Lung (tissue), 12 donors: Measurements from ENCODE around the gene PDCD1LG2. TPM values are rescaled to one million over a fixed set of nuclear protein-coding genes. Genes with fewer than 3 reads are reported as not detected.

Experiments used
- ATAC-seq: fragments of 200-7000 bp; cut with Tn5 transposase; one replicate; pipeline ENCODE4 v1.9.1; 2020; ENCODE audit warnings: moderate number of reproducible peaks; ENCODE audit not compliant: insufficient read depth, low FRiP score
- DNase-seq, 3 donors: peaks; one replicate each; pipeline ENCODE4 v3.0.0-alpha.2; 2013 to 2017
- H3K27ac ChIP-seq, 2 donors: one replicate each; pipeline ENCODE4 v1.5.1; 2013; ENCODE audit warnings: mild to moderate bottlenecking in 2 of 2, moderate library complexity in 2 of 2, control low read depth in 1 of 2, inconsistent platforms in 1 of 2, low read depth in 1 of 2, low read length in 1 of 2
- H3K27me3 ChIP-seq, 3 donors: one replicate each; pipeline ENCODE4 v1.5.1; 2013; ENCODE audit warnings: low read length in 2 of 3; ENCODE audit not compliant: control insufficient read depth in 3 of 3, insufficient read depth in 3 of 3
- H3K36me3 ChIP-seq, 4 donors: one replicate each; pipeline ENCODE4 v1.5.1; 2013; ENCODE audit warnings: low read length in 4 of 4, mild to moderate bottlenecking in 1 of 4, moderate library complexity in 1 of 4; ENCODE audit not compliant: control insufficient read depth in 4 of 4, insufficient read depth in 4 of 4
- H3K4me1 ChIP-seq, 5 donors: one replicate each; pipeline ENCODE4 v1.5.1; 2013; ENCODE audit warnings: low read length in 5 of 5, mild to moderate bottlenecking in 2 of 5, moderate library complexity in 1 of 5; ENCODE audit not compliant: control insufficient read depth in 5 of 5, insufficient read depth in 5 of 5
- H3K4me3 ChIP-seq: one replicate; pipeline ENCODE4 v1.5.1; 2013; ENCODE audit warnings: mild to moderate bottlenecking, control low read depth, moderate library complexity
- H3K9ac ChIP-seq, 2 donors: one replicate each; pipeline ENCODE4 v1.5.1; 2013; ENCODE audit warnings: low read length in 2 of 2, control low read depth in 1 of 2; ENCODE audit not compliant: insufficient read depth in 1 of 2
- H3K9me3 ChIP-seq, 4 donors: one replicate each; pipeline ENCODE4 v1.5.1; 2013; ENCODE audit warnings: low read length in 3 of 4, mild to moderate bottlenecking in 1 of 4, moderate library complexity in 1 of 4; ENCODE audit not compliant: control insufficient read depth in 4 of 4, insufficient read depth in 3 of 4
- CTCF ChIP-seq: IDR thresholded peaks from 2 replicates; pipeline ENCODE4 v1.5.1; 2012; ENCODE audit warnings: mild to moderate bottlenecking; ENCODE audit errors: control extremely low read depth, extremely low read depth
- WGBS, 2 donors: extraction: QIAGEN DNeasy Blood & Tissue Kit; methylation state at CpG; one replicate each; pipeline ENCODE4 v1.1.7; 2013; 5-methylcytosine and 5-hydroxymethylcytosine counted together
- polyA plus RNA-seq, 2 donors: library from polyadenylated mRNA; stranded (reverse); fragments of 200-250 nt; gene quantifications; one replicate each; pipeline ENCODE4 v1.2.1, GENCODE V29; 2013
- total RNA-seq, 2 donors: library from RNA; depleted of rRNA in 1 of 2; stranded (reverse); fragments of >200 nt in 1 of 2; gene quantifications; one replicate each; pipeline ENCODE4 v1.2.1, GENCODE V29; 2014 to 2021
- donor health status: control.
- donor health status: control.
- donor health status: Bipolar disorder and iron deficiency.
- donor health status: healthy.
- donor health status: DM: yes; HTN: yes; CAD: no.

Gene PDCD1LG2
- total and polyA plus RNA-seq, 4 donors = 0.87 to 6.7 (median 3.1) TPM

DNA sequence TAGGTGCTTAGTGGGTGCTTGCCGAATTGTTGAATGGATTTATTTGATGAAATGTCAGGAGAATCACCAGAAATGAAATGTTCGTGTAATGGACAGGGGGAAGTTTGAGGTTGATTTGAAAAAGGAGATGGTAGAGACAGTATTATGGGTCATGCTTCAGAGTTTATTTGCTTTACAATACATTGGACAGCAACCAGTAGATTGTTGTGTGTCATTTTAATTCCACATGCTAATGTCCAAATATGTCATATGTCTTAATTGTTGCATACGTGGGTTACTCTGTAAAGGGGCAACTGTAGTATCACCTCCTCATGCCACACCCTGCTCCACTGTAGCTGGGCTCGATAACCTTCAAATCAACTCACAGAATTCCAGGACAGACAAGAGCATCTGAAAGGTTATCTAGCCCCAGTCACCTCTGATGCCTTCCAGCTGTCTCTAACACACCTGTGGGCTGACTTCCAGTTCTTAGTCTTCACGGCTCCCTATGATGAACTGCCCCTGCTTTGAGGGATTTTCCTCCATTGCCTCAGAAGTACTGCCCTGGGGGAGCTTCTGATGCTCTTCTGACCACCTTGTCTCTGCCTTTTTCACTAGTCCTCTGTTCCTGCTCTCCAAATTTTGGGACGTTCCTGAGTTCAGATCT, 1.7 kb downstream of the PDCD1LG2 start:
- DNase-seq (no peak), ATAC-seq (no peak)
- H3K27me3 ChIP-seq = no peaks in the 10 kb centered on the region
- TF ChIP-seq CTCF = no peak
- H3K36me3 ChIP-seq = no peaks in the 10 kb centered on the region
- H3K27ac ChIP-seq = peak overlapping the region in 1 of 2 donors; percentile 41
- no peaks in the 10 kb centered on the region for H3K9me3 ChIP-seq
- H3K4me1 ChIP-seq = peaks cover 0 to 31% (median 0%) of the 10 kb centered on the region in 5 donors
- WGBS, 2 donors = 86 to 94% methylated on average over 6 of the region's 6 CpGs
- no peak overlapping the region for H3K9ac ChIP-seq
- H3K4me3 ChIP-seq = no peak overlapping the region

GRCh38 chr9:5512658-5513452, 2.5 kb downstream of the PDCD1LG2 start:
- TF ChIP-seq CTCF = no peak
- Histone ChIP-seq H3K9ac (no peak overlapping the region), H3K27me3 (no peaks in the 10 kb centered on the region), H3K4me3 (no peak overlapping the region), H3K9me3 (no peaks in the 10 kb centered on the region), H3K36me3 (no peaks in the 10 kb centered on the region), H3K4me1 (peaks cover 0 to 39% (median 0%) of the 10 kb centered on the region in 5 donors), H3K27ac (peak overlapping the region in 1 of 2 donors; percentile 42)
- ATAC-seq (no peak), DNase-seq (no peak)
- WGBS, 2 donors = 67 to 83% methylated on average over 2 of the region's 2 CpGs

DNA sequence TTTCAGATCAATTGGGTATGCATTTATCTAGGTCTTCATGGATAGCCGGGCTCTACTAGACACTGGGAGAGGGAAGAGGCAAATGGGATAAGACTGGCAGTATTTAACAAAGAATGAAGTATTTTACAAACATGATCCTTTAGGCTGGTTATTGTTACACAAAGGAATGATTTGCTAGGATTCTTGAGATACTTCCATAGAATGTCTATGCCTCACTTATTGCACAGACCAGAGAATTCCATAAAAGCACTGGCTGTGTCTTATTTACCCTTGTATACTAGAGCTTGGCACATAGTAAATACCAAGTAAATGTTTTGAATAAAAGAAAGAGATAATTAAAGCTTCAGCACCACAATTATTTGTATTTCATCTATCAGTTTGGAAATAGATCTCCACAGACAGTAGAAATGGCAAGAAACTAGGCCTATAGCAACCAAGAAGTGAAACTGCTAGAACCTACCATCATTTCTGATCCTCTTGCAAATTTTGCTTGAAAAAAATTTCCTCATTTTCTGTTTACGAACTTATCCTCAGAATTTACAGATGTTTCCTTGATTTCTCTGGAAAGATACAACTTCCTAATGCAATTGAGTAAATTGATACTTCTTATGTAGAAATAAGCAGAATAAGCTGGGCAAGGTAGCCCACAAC, 3.8 kb downstream of the PDCD1LG2 start:
- Histone ChIP-seq H3K9ac (no peak overlapping the region), H3K27me3 (no peaks in the 10 kb centered on the region), H3K27ac (no peak overlapping the region), H3K4me1 (peaks cover 0 to 42% (median 0%) of the 10 kb centered on the region in 5 donors), H3K36me3 (no peaks in the 10 kb centered on the region), H3K9me3 (no peaks in the 10 kb centered on the region), H3K4me3 (no peak overlapping the region)
- no peak for ATAC-seq
- 83 to 90% methylated on average over 2 of the region's 2 CpGs for WGBS, 2 donors
- no peak for TF ChIP-seq CTCF
- DNase-seq = no peak
